DND-41 (cell line): ENCODE results near the gene TMEM204.

Experiments
- ATAC-seq: fragments of 200-7000 bp; cut with Tn5 transposase; 3 replicates; pipeline ENCODE4 v1.9.1; 2021; ENCODE audit warnings: low read depth; ENCODE audit not compliant: insufficient read depth
- DNase-seq: peaks from one replicate; pipeline ENCODE4 v3.0.0-alpha.2; 2020
- H2AFZ ChIP-seq: 2 replicates; pipeline ENCODE4 v1.6.0; 2012; ENCODE audit warnings: low read depth, low read length
- H3K27ac ChIP-seq: 2 replicates; pipeline ENCODE4 v1.5.1; 2012; ENCODE audit warnings: low read length, inconsistent platforms
- H3K27me3 ChIP-seq: fragments of 200-600 bp; sonication (generic); 2 replicates; pipeline ENCODE4 v1.6.0; 2012; ENCODE audit warnings: low read length, mild to moderate bottlenecking, inconsistent platforms; ENCODE audit not compliant: insufficient read depth, poor library complexity
- H3K36me3 ChIP-seq: 2 replicates; pipeline ENCODE4 v1.5.1; 2012; ENCODE audit warnings: low read length, inconsistent platforms; ENCODE audit not compliant: insufficient read depth
- H3K4me1 ChIP-seq: 2 replicates; pipeline ENCODE4 v1.5.1; 2012; ENCODE audit warnings: mild to moderate bottlenecking, low read length; ENCODE audit not compliant: insufficient read depth
- H3K4me2 ChIP-seq: 2 replicates; pipeline ENCODE4 v1.6.0; 2012; ENCODE audit warnings: mild to moderate bottlenecking, moderate library complexity, low read length, inconsistent platforms; ENCODE audit not compliant: insufficient read depth
- H3K4me3 ChIP-seq, 2 experiments: fragments of 200-600 bp in 1 of 2; shearing (Covaris generic) in 1 of 2; 2 replicates each; pipeline ENCODE4 v1.5.1; 2012 to 2016; ENCODE audit warnings: inconsistent platforms in 2 of 2, low read length in 2 of 2, mild to moderate bottlenecking in 2 of 2, low read depth in 1 of 2, moderate library complexity in 1 of 2
- H3K79me2 ChIP-seq: 2 replicates; pipeline ENCODE4 v1.6.0; 2012; ENCODE audit warnings: low read length, inconsistent platforms; ENCODE audit not compliant: insufficient read depth
- H3K9ac ChIP-seq: 2 replicates; pipeline ENCODE4 v1.6.0; 2012; ENCODE audit warnings: low read depth, mild to moderate bottlenecking, inconsistent platforms, low read length, moderate library complexity
- H3K9me3 ChIP-seq: 2 replicates; pipeline ENCODE4 v1.5.1; 2012; ENCODE audit warnings: low read length, moderate library complexity, mild to moderate bottlenecking, inconsistent platforms; ENCODE audit not compliant: insufficient read depth, severe bottlenecking
- H4K20me1 ChIP-seq: 2 replicates; pipeline ENCODE4 v1.6.0; 2012; ENCODE audit warnings: low read length; ENCODE audit not compliant: insufficient read depth
- EZH2 ChIP-seq: IDR thresholded peaks from 3 replicates; pipeline ENCODE4 v1.6.1; 2012; ENCODE audit warnings: borderline replicate concordance, low read depth, mild to moderate bottlenecking, moderate library complexity, low read length, inconsistent platforms; ENCODE audit not compliant: severe bottlenecking
- TF ChIP-seq, protein P1 (sequence below): IDR thresholded peaks from 2 replicates; pipeline ENCODE4 v1.5.1; 2012; ENCODE audit warnings: borderline replicate concordance, low read length, moderate library complexity, mild to moderate bottlenecking; ENCODE audit not compliant: poor library complexity, severe bottlenecking; ENCODE audit errors: extremely low read depth

Gene TMEM204

DNA sequence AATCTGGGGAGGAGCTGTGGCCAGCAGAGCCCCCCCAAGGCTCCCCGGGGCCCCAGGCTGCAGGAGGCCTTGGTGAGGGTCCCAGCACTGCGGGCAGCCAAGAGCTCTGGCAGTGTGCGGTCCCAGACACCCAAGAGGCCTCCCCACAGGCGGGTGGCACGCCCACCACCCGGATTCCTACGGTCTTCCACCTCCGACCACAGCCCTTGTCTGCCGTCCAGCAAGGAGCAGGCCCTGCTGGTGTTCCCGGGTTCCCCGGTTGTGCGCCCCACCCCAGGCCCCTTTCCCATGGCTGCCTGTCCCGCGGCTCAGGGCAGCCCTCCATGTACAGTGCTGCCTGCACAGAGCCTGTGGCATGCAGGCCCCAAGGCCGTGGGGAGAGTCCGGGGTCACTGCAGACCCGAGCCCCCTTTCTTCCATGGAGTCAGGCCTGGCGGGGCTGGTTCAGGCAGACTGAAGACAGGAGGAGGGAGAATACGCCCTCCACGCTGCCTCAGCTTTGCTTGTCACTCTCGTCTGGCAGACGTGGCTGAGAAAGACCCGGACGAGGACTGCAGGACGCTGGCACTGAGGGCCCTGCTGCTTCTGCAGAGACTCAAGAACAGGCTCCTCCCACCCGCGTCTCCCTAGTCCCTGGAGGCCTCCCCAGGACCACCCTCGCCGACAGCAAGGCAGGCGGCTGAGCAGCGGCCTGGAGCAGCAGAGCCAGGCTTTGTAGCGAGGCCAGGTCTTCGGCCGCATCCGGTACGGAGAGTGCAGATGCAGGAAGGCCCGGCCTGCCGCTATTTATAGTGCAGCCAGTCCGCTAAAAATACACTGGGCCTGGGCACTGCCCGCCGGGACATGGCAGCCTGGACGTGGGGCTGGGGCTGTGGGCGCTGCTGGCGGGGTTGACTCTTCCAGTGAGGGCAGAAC lies 23.9 kb upstream of the TMEM204 start:
- H3K4me2 ChIP-seq = no peak overlapping the region
- H3K27me3 ChIP-seq = no peaks in the 10 kb centered on the region
- no peak overlapping the region for H3K27ac ChIP-seq
- no peak for ATAC-seq
- H2AFZ ChIP-seq = no peak overlapping the region
- no peak for DNase-seq
- H3K9ac ChIP-seq = no peak overlapping the region
- no peaks in the 10 kb centered on the region for H3K79me2 ChIP-seq
- no peak for TF ChIP-seq EZH2
- TF ChIP-seq, protein P1, sequence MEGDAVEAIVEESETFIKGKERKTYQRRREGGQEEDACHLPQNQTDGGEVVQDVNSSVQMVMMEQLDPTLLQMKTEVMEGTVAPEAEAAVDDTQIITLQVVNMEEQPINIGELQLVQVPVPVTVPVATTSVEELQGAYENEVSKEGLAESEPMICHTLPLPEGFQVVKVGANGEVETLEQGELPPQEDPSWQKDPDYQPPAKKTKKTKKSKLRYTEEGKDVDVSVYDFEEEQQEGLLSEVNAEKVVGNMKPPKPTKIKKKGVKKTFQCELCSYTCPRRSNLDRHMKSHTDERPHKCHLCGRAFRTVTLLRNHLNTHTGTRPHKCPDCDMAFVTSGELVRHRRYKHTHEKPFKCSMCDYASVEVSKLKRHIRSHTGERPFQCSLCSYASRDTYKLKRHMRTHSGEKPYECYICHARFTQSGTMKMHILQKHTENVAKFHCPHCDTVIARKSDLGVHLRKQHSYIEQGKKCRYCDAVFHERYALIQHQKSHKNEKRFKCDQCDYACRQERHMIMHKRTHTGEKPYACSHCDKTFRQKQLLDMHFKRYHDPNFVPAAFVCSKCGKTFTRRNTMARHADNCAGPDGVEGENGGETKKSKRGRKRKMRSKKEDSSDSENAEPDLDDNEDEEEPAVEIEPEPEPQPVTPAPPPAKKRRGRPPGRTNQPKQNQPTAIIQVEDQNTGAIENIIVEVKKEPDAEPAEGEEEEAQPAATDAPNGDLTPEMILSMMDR = no peak
- no peaks in the 10 kb centered on the region; the same call in 1 of the 2 replicates for H4K20me1 ChIP-seq
- no peaks in the 10 kb centered on the region for H3K4me1 ChIP-seq
- no peaks in the 10 kb centered on the region for H3K9me3 ChIP-seq
- no peak overlapping the region for H3K4me3 ChIP-seq
- peaks cover 62% of the 10 kb centered on the region for H3K36me3 ChIP-seq

DNA sequence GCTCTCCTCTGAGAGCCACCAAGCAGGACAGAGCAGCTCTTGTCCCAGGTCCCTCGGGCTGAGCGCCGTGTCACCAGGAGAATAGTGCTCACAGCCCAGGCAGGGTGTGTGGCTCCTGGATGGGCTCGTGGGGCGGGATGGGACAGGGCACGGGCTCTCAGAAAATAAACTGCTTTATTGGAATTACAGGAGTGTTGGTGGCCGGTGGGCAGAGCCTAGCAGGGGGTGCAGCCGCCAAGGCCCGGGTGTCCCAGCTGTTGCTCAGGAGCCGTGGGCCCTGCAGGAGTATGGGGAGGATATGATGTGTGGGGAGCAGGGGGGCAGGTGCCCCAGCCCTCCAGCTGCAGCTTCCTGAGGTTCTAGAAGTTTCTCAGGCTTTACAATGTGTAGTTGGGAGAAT lies 23.2 kb upstream of the TMEM204 start:
- Histone ChIP-seq H3K9ac (no peak overlapping the region), H4K20me1 (no peaks in the 10 kb centered on the region; the same call in 1 of the 2 replicates), H3K4me3 (no peak overlapping the region), H3K27ac (no peak overlapping the region), H3K4me2 (no peak overlapping the region), H3K9me3 (no peaks in the 10 kb centered on the region), H2AFZ (no peak overlapping the region), H3K27me3 (no peaks in the 10 kb centered on the region), H3K4me1 (no peaks in the 10 kb centered on the region), H3K79me2 (no peaks in the 10 kb centered on the region), H3K36me3 (peaks cover 57% of the 10 kb centered on the region)
- DNase-seq (no peak), ATAC-seq (no peak)
- TF ChIP-seq, protein P1 = no peak
- no peak for TF ChIP-seq EZH2

DNA sequence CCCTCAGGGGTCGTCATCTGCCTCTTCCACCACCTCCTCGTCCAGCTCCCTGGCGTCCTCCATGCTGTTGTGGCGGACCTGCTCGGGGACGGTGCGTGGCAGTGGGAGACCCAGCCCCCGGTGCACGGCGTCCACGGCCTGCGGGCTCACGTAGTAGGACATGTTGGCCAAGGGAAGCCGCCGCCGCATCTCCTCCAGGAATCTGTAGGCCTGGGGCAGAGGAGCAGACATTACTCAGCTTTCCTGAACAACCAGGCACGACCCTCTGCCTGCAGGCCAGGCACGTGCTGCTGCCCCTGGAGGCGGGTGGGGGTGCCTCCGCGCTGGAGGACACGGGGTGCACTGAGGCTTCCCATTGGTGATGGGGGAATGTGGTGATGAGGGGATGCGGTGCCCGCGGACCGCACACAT lies 22.5 kb upstream of the TMEM204 start:
- Histone ChIP-seq H3K9me3 (no peaks in the 10 kb centered on the region), H3K79me2 (no peaks in the 10 kb centered on the region), H3K4me3 (no peak overlapping the region), H4K20me1 (no peaks in the 10 kb centered on the region; the same call in 1 of the 2 replicates), H3K4me1 (no peaks in the 10 kb centered on the region), H3K27ac (no peak overlapping the region), H3K4me2 (no peak overlapping the region), H3K36me3 (peaks cover 52% of the 10 kb centered on the region), H3K9ac (no peak overlapping the region), H2AFZ (no peak overlapping the region), H3K27me3 (no peaks in the 10 kb centered on the region)
- ATAC-seq (no peak), DNase-seq (no peak)
- TF ChIP-seq, protein P1 = no peak
- no peak for TF ChIP-seq EZH2
